Endothelial cell of umbilical vein (primary cell): Measurements from ENCODE around the gene ITGA5. TPM values are rescaled to one million over a fixed set of nuclear protein-coding genes. Genes with fewer than 3 reads are reported as not detected.

Source experiments
- BruUV-seq: library from RNA; stranded (reverse); fragments of 400-500 nt; replicated peaks from 2 replicates; lab custom pipeline; 2021; lab: Mats Ljungman, UMichigan
- CTCF ChIA-PET: fragments of 300-600, 350-600 bp; sonication (Branson Sonifier 250); formaldehyde crosslinking; loops from one replicate; lab custom pipeline; 2021; ENCODE audit warnings: antibody characterized with exemption, inconsistent platforms; lab: Charles Lee
- POLR2A ChIA-PET: fragments of 300-600, 350-600 bp; sonication (Branson Sonifier 250); formaldehyde crosslinking; loops from one replicate; lab custom pipeline; 2021; ENCODE audit warnings: antibody characterized with exemption, inconsistent platforms; lab: Charles Lee
- DNase-seq: peaks from one replicate; pipeline ENCODE4 v3.0.0-alpha.2; 2011; ENCODE audit warnings: low read depth, low spot score
- FAIRE-seq: peaks from 2 replicates; lab custom pipeline; 2011; peaks lifted over from hg19 to GRCh38; lab: Jason Lieb, UNC
- H2AFZ ChIP-seq: 2 replicates; pipeline ENCODE4 v1.6.0; 2012; ENCODE audit warnings: low read depth, low read length, control low read depth, inconsistent platforms
- H3K27ac ChIP-seq: 2 replicates; pipeline ENCODE4 v1.5.1; 2011; ENCODE audit warnings: low read depth, mild to moderate bottlenecking, control low read depth, low read length, moderate library complexity; ENCODE audit not compliant: insufficient read depth
- H3K27me3 ChIP-seq, 2 experiments: 2 replicates each; pipeline versions ENCODE4 v1.6.0 to v1.6.1; 2011; ENCODE audit warnings: low read length in 2 of 2, mixed read lengths in 1 of 2; ENCODE audit not compliant: control insufficient read depth in 2 of 2, insufficient read depth in 2 of 2
- H3K36me3 ChIP-seq, 2 experiments: 2 replicates in 1 of 2; 3 replicates in 1 of 2; pipeline ENCODE4 v1.5.1; 2011; ENCODE audit warnings: low read length in 2 of 2, mild to moderate bottlenecking in 1 of 2, moderate library complexity in 1 of 2; ENCODE audit not compliant: control insufficient read depth in 2 of 2, insufficient read depth in 2 of 2; ENCODE audit errors: extremely low read depth in 1 of 2
- H3K4me1 ChIP-seq: 3 replicates; pipeline ENCODE4 v1.5.1; 2011; ENCODE audit warnings: mild to moderate bottlenecking, low read length; ENCODE audit not compliant: control insufficient read depth, insufficient read depth; ENCODE audit errors: extremely low read depth
- H3K4me2 ChIP-seq: 2 replicates; pipeline ENCODE4 v1.6.1; 2011; ENCODE audit warnings: low read length, control low read depth, mixed read lengths; ENCODE audit not compliant: insufficient read depth
- H3K4me3 ChIP-seq, 3 experiments: fragments of 200-600 bp in 1 of 3; sonication (generic), shearing (Covaris generic) in 1 of 3; replicated peaks in 1 of 3; 2 replicates each; pipeline ENCODE4 v1.5.1; 2011 to 2016; ENCODE audit warnings: control low read depth in 3 of 3, low read length in 3 of 3, mild to moderate bottlenecking in 2 of 3, inconsistent platforms in 1 of 3, low read depth in 1 of 3, moderate library complexity in 1 of 3; ENCODE audit not compliant: insufficient read depth in 1 of 3
- H3K79me2 ChIP-seq: 2 replicates; pipeline ENCODE4 v1.6.0; 2012; ENCODE audit warnings: low read length, inconsistent platforms; ENCODE audit not compliant: control insufficient read depth, insufficient read depth
- H3K9ac ChIP-seq: replicated peaks from 2 replicates; pipeline ENCODE3; 2011; ENCODE audit warnings: low read length, control low read depth; ENCODE audit not compliant: insufficient read depth; ENCODE audit errors: extremely low read depth
- H3K9me1 ChIP-seq: replicated peaks from 3 replicates; pipeline ENCODE4 v1.6.0; 2011; ENCODE audit warnings: mild to moderate bottlenecking, low read length; ENCODE audit not compliant: control insufficient read depth, insufficient read depth; ENCODE audit errors: extremely low read depth
- H3K9me3 ChIP-seq: replicated peaks from 2 replicates; pipeline ENCODE4 v1.5.1; 2012; ENCODE audit warnings: low read length, inconsistent platforms; ENCODE audit not compliant: control insufficient read depth, insufficient read depth
- H4K20me1 ChIP-seq: replicated peaks from 2 replicates; pipeline ENCODE3; 2011; ENCODE audit warnings: mild to moderate bottlenecking, low read length; ENCODE audit not compliant: control insufficient read depth, insufficient read depth; ENCODE audit errors: extremely low read depth
- CTCF ChIP-seq, 2 donors: IDR thresholded peaks; 1 replicate in 1 of 2; 2 replicates in 1 of 2; pipeline ENCODE4 v1.5.1; 2011; ENCODE audit warnings: low read length in 2 of 2, mild to moderate bottlenecking in 2 of 2, moderate library complexity in 2 of 2, control low read depth in 1 of 2, inconsistent platforms in 1 of 2, low read depth in 1 of 2; ENCODE audit not compliant: insufficient read depth in 1 of 2; ENCODE audit errors: extremely low read depth in 1 of 2
- EZH2 ChIP-seq: IDR thresholded peaks from 2 replicates; pipeline ENCODE4 v1.6.1; 2012; ENCODE audit warnings: borderline replicate concordance, low read depth, mild to moderate bottlenecking, moderate library complexity, low read length, inconsistent platforms; ENCODE audit not compliant: severe bottlenecking
- FOS ChIP-seq: IDR thresholded peaks from 2 replicates; pipeline ENCODE4 v1.6.1; 2011; ENCODE audit warnings: mild to moderate bottlenecking, low read length, moderate library complexity, borderline replicate concordance; ENCODE audit not compliant: insufficient read depth
- GATA2 ChIP-seq: IDR thresholded peaks from 2 replicates; pipeline ENCODE4 v1.7.0; 2011; ENCODE audit warnings: low read depth, mild to moderate bottlenecking, moderate library complexity, mixed read lengths, low read length; ENCODE audit not compliant: insufficient read length, insufficient read depth
- JUN ChIP-seq: IDR thresholded peaks from 2 replicates; pipeline ENCODE4 v1.6.1; 2011; ENCODE audit warnings: borderline replicate concordance, low read depth; ENCODE audit not compliant: insufficient read length, insufficient read depth
- MAX ChIP-seq: IDR thresholded peaks from 2 replicates; pipeline ENCODE4 v1.6.1; 2011; ENCODE audit not compliant: insufficient read depth, insufficient read length
- MYC ChIP-seq: IDR thresholded peaks from one replicate; pipeline ENCODE4 v1.6.1; 2011; ENCODE audit warnings: mild to moderate bottlenecking, low read depth, low read length
- POLR2A ChIP-seq: IDR thresholded peaks from 2 replicates; pipeline ENCODE4 v1.6.1; 2012; ENCODE audit warnings: low read depth, mild to moderate bottlenecking, control low read depth, low read length
- POLR2AphosphoS5 ChIP-seq: IDR thresholded peaks from 2 replicates; pipeline ENCODE4 v1.6.1; 2012; ENCODE audit warnings: low read depth, mild to moderate bottlenecking, control low read depth, low read length, moderate library complexity; ENCODE audit not compliant: insufficient read depth
- dilution Hi-C: fragments of 300-500 bp; cut with MboI; formaldehyde crosslinking; loops from one replicate; pipeline ENCODE4 v1.15.0; 2019; ENCODE audit warnings: low sequenced_read_pairs; ENCODE audit not compliant: extremely low pct_ligation_motif_present
- intact Hi-C: fragments of 100-400 bp; cut with micrococcal nuclease; formaldehyde crosslinking; loops from one replicate; pipeline ENCODE4 v1.10.0; 2022
- polyA plus RNA-seq, 4 experiments: library from polyadenylated mRNA; depleted of rRNA in 3 of 4; stranded (reverse) in 3 of 4; unstranded in 1 of 4; fragments of >200 nt; gene quantifications; 2 replicates each; pipeline versions ENCODE4 v1.2.1 to v1.2.3, GENCODE V29; 2011 to 2012; ENCODE audit warnings: missing spikeins in 1 of 4
- total RNA-seq: library from RNA; stranded (reverse); gene quantifications from 2 replicates; pipeline ENCODE4 v1.2.3, GENCODE V29; 2021

Gene ITGA5
- total and polyA plus RNA-seq, 2 donors (not counting 3 experiments of a cell fraction or from before 2014, with no cell fraction given), result 657 to 938 TPM

- Histone ChIP-seq H4K20me1 (no peaks in the 10 kb centered on the region), H3K4me2 (no peak overlapping the region), H3K36me3 (peaks cover 13 to 17% of the 10 kb centered on the region in 2 experiments), H3K4me3 (no peak overlapping the region), H3K27ac (no peak overlapping the region), H3K9me3 (no peaks in the 10 kb centered on the region), H3K27me3 (no peaks in the 10 kb centered on the region), H3K9me1 (no peaks in the 10 kb centered on the region), H3K79me2 (no peaks in the 10 kb centered on the region), H2AFZ (no peak overlapping the region), H3K4me1 (no peaks in the 10 kb centered on the region), H3K9ac (no peak overlapping the region)
- intact Hi-C loops (no loop called here), dilution Hi-C loops (no loop called here)
- FAIRE-seq, result no peak
- CTCF ChIA-PET, result interaction anchor here (0.8 to 3.0 kb wide), 2 partner anchors 10 to 11 kb away, joined by 3 to 13 read pairs; no protein-coding TSS in a partner anchor
- no TSS peak for BruUV-seq
- POLR2A ChIA-PET, result no interaction called here
- DNase-seq, result no peak
- TF ChIP-seq CTCF (IDR thresholded peaks at IDR 0.05; ENCODE audit: extremely low read depth in 1 of 2, insufficient read depth in 1 of 2, low read depth in 1 of 2, low read length in 2 of 2), result no peak
- no peak for TF ChIP-seq JUN
- TF ChIP-seq MYC, result no peak
- TF ChIP-seq POLR2A, result no peak
- no peak for TF ChIP-seq POLR2AphosphoS5
- TF ChIP-seq FOS, result no peak
- no peak for TF ChIP-seq EZH2
- no peak for TF ChIP-seq GATA2
- no peak for TF ChIP-seq MAX
Observed at GRCh38 chr12:54390176-54390667, 28.8 kb downstream of the ITGA5 start.
